ENCODE measurements around the gene CUBN.

GRCh38 chr10:16870331-16870730 lies 259.3 kb downstream of the CUBN start:
- no peak for TF ChIP-seq CTCF (IDR thresholded peaks at IDR 0.05; ENCODE audit: low read depth, low read length)
- no peak for TF ChIP-seq POLR2A (IDR thresholded peaks at IDR 0.05; ENCODE audit: extremely low read depth, insufficient read length)
- no peak for TF ChIP-seq MAX (IDR thresholded peaks at IDR 0.05; ENCODE audit: low read depth, low read length)
